Measurements from ENCODE around the gene C2orf74.

DNA sequence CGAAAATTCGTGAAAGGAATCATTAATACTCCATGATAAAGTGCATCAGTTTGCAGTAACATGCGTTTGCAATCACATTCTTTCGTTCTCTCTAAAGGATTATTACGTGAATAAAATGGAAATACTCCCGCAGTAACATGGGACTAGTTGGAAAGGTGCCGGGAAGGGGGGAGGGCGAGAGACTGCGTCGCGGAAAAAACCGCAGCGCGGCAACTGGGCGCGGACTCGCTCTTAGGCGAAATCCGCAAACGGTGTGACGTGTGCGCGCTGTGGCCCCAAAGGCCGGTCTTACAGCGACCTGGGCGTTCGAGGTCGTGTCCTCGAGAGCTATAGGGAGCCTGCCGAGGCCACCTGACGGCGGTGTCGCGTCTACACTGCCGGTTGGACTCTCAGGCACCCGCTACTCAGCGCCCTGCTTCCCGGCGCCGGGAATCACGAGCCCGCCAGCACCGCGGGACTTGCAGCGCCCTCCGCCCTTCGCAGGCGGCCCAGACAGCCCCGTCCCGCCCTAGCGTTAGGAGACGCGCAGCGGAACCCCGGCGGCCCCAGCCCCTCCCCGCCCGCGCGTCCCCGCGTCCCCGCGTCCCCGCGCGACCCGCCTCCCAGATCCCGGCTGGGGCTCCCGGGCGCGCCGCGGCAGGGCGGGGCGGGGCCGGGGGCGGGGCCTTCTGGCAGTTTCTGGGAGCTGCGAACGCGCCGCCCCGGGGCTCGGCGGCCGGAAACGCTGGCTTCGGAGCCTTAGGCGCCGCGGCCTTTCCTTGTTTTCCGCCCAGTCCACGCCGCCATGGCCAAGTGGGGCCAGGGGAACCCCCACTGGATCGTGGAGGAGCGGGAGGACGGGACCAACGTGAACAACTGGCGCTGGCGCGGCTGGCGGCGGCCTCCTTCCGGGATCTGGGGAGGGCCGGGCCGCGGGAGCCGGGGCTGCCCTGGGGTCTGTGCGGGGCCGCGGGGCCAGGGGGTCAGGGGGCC lies 15.1 kb downstream of the C2orf74 start:
- TF ChIP-seq, protein P1, sequence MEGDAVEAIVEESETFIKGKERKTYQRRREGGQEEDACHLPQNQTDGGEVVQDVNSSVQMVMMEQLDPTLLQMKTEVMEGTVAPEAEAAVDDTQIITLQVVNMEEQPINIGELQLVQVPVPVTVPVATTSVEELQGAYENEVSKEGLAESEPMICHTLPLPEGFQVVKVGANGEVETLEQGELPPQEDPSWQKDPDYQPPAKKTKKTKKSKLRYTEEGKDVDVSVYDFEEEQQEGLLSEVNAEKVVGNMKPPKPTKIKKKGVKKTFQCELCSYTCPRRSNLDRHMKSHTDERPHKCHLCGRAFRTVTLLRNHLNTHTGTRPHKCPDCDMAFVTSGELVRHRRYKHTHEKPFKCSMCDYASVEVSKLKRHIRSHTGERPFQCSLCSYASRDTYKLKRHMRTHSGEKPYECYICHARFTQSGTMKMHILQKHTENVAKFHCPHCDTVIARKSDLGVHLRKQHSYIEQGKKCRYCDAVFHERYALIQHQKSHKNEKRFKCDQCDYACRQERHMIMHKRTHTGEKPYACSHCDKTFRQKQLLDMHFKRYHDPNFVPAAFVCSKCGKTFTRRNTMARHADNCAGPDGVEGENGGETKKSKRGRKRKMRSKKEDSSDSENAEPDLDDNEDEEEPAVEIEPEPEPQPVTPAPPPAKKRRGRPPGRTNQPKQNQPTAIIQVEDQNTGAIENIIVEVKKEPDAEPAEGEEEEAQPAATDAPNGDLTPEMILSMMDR (optimal IDR thresholded peaks at IDR 0.05 in 1 of 3, IDR thresholded peaks at IDR 0.05 in 1 of 3, conservative IDR thresholded peaks at IDR 0.05 in 1 of 3; ENCODE audit: extremely low read depth in 1 of 3, insufficient read depth in 2 of 3, low read length in 3 of 3): peak in 1 of 3 experiments; percentile 5
- no peak for TF ChIP-seq EZH2 (IDR thresholded peaks at IDR 0.05; ENCODE audit: low read length)
